HEK293T (cell line): ENCODE data around the gene ATG16L1.

Experiments used
- CTCF ChIA-PET: fragments of 350-600 bp; formaldehyde crosslinking; extraction: SDS; loops from one replicate; lab custom pipeline; 2021; ENCODE audit warnings: antibody characterized with exemption, inconsistent platforms; lab: Yijun Ruan, JAX
- POLR2A ChIA-PET: fragments of 350-600 bp; formaldehyde crosslinking; extraction: SDS; loops from one replicate; lab custom pipeline; 2020; ENCODE audit warnings: antibody characterized with exemption, inconsistent platforms; lab: Yijun Ruan, JAX
- DNase-seq: peaks from one replicate; pipeline ENCODE4 v3.0.0; 2012; ENCODE audit warnings: mixed read lengths; ENCODE audit errors: extremely low spot score
- ARNT ChIP-seq: fragments of 450-650 bp; IDR thresholded peaks from 2 replicates; pipeline ENCODE4 v1.6.1; 2017; ENCODE audit warnings: mild to moderate bottlenecking
- BHLHE40 ChIP-seq: fragments of 450-650 bp; IDR thresholded peaks from 2 replicates; pipeline ENCODE4 v1.6.1; 2016; ENCODE audit warnings: mild to moderate bottlenecking, moderate library complexity, borderline replicate concordance
- CTBP1 ChIP-seq: fragments of 450-650 bp; IDR thresholded peaks from 2 replicates; pipeline ENCODE4 v1.6.1; 2016; ENCODE audit warnings: borderline replicate concordance
- ELF4 ChIP-seq: fragments of 450-650 bp; IDR thresholded peaks from 2 replicates; pipeline ENCODE4 v1.6.1; 2017; ENCODE audit warnings: antibody characterized with exemption
- FOXA1 ChIP-seq: fragments of 450-650 bp; IDR thresholded peaks from 2 replicates; pipeline ENCODE4 v1.6.1; 2016; ENCODE audit warnings: mild to moderate bottlenecking
- FOXK2 ChIP-seq: fragments of 450-650 bp; IDR thresholded peaks from 2 replicates; pipeline ENCODE4 v1.6.1; 2016; ENCODE audit warnings: mild to moderate bottlenecking
- FOXM1 ChIP-seq: fragments of 450-650 bp; IDR thresholded peaks from 2 replicates; pipeline ENCODE4 v1.6.1; 2017; ENCODE audit warnings: mild to moderate bottlenecking, borderline replicate concordance
- HDGF ChIP-seq: fragments of 450-650 bp; IDR thresholded peaks from 2 replicates; pipeline ENCODE4 v1.6.1; 2017; ENCODE audit warnings: antibody characterized with exemption, borderline replicate concordance
- L3MBTL2 ChIP-seq: fragments of 450-650 bp; conservative IDR thresholded peaks from 2 replicates; pipeline ENCODE4 v1.6.1; 2016; ENCODE audit warnings: mild to moderate bottlenecking
- LEF1 ChIP-seq: fragments of 450-650 bp; IDR thresholded peaks from 2 replicates; pipeline ENCODE4 v1.6.1; 2017; ENCODE audit warnings: mild to moderate bottlenecking, borderline replicate concordance
- NFRKB ChIP-seq: fragments of 450-650 bp; IDR thresholded peaks from 2 replicates; pipeline ENCODE4 v1.6.1; 2016; ENCODE audit warnings: mild to moderate bottlenecking, moderate library complexity
- SP1 ChIP-seq: fragments of 450-650 bp; IDR thresholded peaks from 2 replicates; pipeline ENCODE4 v1.6.1; 2017
- SUZ12 ChIP-seq: fragments of 450-650 bp; IDR thresholded peaks from 2 replicates; pipeline ENCODE4 v1.6.1; 2016; ENCODE audit warnings: mild to moderate bottlenecking
- TARDBP ChIP-seq: fragments of 450-650 bp; IDR thresholded peaks from 2 replicates; pipeline ENCODE4 v1.6.1; 2016
- ZNF384 ChIP-seq: fragments of 450-650 bp; IDR thresholded peaks from 2 replicates; pipeline ENCODE4 v1.6.1; 2016
- TF ChIP-seq, protein P1 (sequence below): fragments of 450-650 bp; IDR thresholded peaks from 2 replicates; pipeline ENCODE4 v1.6.1; 2016

The ATG16L1 gene

DNA sequence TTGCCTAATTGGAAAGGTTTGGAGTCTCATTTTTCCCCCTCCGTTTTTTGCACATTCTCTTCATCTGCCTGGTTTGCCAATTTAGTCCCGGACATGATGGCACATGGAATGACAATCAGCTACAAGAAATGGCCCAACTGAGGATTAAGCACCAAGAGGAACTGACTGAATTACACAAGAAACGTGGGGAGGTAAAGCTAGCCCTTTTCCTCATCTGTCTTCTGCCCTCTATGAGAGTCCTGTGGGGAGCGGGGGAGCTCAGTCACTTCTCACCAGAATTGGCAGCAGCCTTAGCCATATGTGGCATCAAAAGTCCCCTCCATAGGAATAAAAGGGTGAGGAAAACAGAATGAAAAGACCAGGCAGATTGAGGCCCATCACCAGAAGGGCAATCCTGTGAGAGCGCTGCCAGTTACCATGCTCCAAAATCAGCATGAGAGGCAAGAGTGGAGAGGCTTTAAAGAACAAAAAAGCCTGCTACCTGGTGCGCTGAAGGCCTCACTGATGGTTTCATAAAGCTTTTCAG, 11.6 kb downstream of the ATG16L1 start:
- ChIA-PET CTCF (interaction anchor here (1.0 kb wide), 1 partner anchor 11 kb away, joined by 4 read pairs; the partner anchor contains the start of gene ATG16L1), POLR2A (no interaction called here)
- TF ChIP-seq, protein P1, sequence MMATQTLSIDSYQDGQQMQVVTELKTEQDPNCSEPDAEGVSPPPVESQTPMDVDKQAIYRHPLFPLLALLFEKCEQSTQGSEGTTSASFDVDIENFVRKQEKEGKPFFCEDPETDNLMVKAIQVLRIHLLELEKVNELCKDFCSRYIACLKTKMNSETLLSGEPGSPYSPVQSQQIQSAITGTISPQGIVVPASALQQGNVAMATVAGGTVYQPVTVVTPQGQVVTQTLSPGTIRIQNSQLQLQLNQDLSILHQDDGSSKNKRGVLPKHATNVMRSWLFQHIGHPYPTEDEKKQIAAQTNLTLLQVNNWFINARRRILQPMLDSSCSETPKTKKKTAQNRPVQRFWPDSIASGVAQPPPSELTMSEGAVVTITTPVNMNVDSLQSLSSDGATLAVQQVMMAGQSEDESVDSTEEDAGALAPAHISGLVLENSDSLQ, result no peak
- TF ChIP-seq ELF4, result no peak
- no peak for TF ChIP-seq TARDBP
- TF ChIP-seq L3MBTL2, result no peak
- no peak for TF ChIP-seq BHLHE40
- no peak for TF ChIP-seq FOXA1
- TF ChIP-seq SUZ12, result no peak
- DNase-seq, result no peak

DNA sequence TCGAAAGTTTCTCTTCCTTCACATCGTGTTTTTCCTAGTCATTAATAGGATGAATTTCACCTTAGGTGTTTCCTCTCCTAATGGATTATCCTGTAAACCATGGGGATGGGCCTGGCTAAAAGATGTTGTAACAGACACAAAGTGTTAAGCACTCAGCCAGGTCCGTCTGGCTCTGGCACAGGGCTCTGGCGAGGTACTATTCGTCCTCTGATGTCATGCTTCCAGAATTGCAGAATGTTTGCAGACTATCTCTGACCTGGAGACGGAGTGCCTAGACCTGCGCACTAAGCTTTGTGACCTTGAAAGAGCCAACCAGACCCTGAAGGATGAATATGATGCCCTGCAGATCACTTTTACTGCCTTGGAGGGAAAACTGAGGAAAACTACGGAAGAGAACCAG, 13.2 kb downstream of the ATG16L1 start:
- ChIA-PET CTCF (no interaction called here), POLR2A (interaction anchor here (0.6 kb wide), 1 partner anchor 92 kb away, joined by 3 read pairs; no protein-coding TSS in a partner anchor)
- no peak for DNase-seq

DNA sequence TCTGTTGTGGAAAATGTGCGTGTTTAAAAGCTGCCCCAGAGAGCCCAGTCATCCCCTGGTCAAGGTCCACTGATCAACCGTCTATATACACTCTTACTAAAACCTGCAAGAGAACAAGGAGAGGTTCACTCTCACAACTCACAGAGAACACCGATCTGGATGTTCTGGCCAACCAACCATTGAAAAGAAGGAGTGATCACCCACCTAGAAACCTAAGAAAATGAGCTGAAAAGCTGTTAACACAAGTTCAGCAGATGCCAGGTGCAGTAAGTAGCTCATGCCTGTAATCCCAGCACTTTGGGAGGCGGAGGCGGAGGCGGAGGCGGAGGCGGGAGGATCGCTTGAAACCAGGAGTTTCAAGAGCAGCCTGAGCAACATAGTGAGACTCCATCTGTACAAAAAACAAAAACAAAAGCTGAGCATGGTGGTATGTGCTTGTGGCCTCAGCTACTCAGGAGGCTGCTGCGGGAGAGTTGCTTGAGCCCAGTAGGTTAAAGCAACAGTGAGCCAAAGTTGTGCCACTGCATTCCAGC, 14.5 kb downstream of the ATG16L1 start:
- ChIA-PET POLR2A (no interaction called here), CTCF (interaction anchor here (1.0 kb wide), 1 partner anchor 15 kb away, joined by 3 read pairs; the partner anchor contains the start of gene ATG16L1)
- TF ChIP-seq SUZ12 (no peak), HDGF (no peak)
- TF ChIP-seq, protein P1, result no peak
- no peak for DNase-seq

More for the DNA sequence above, 13.2 kb downstream of the ATG16L1 start:
- TF ChIP-seq NFRKB, result no peak
- no peak for TF ChIP-seq LEF1
- no peak for TF ChIP-seq FOXK2
- no peak for TF ChIP-seq TARDBP
- TF ChIP-seq BHLHE40, result no peak
- TF ChIP-seq, protein P1, result no peak
- no peak for TF ChIP-seq ZNF384
- no peak for TF ChIP-seq SUZ12
- TF ChIP-seq HDGF, result no peak
- TF ChIP-seq FOXA1, result no peak
- no peak for TF ChIP-seq SP1
- no peak for TF ChIP-seq ARNT
- no peak for TF ChIP-seq FOXM1
- TF ChIP-seq L3MBTL2, result no peak
- no peak for TF ChIP-seq ELF4
- TF ChIP-seq CTBP1, result no peak

DNA sequence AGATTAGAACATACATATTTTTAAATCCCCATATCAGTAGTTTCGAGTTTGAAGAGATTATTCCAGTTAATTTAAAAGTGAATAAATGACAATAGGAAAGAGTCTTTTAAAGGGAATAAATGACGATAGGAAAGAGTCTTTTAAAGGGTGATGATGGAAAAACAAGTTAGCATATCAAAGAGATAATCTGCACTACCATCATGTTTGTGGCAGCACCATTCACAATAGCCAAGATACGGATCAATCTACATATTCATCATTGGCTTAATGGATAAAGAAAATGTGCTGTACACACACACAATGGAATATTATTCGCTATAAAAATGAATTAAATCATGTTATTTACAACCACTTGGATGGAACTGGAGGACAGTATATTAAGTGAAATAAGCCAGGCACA, 15.0 kb downstream of the ATG16L1 start:
- ChIA-PET CTCF (no interaction called here), POLR2A (no interaction called here)
- DNase-seq, result no peak
- TF ChIP-seq ARNT, result no peak
- TF ChIP-seq SP1, result no peak
- TF ChIP-seq FOXA1, result no peak
- TF ChIP-seq CTBP1, result no peak
- TF ChIP-seq L3MBTL2, result no peak
- no peak for TF ChIP-seq NFRKB
- TF ChIP-seq ZNF384, result no peak
- TF ChIP-seq BHLHE40, result no peak
- TF ChIP-seq FOXK2, result no peak
- TF ChIP-seq, protein P1, result no peak
- TF ChIP-seq HDGF, result no peak
- no peak for TF ChIP-seq TARDBP
- no peak for TF ChIP-seq SUZ12
- TF ChIP-seq FOXM1, result no peak
- TF ChIP-seq LEF1, result no peak
- no peak for TF ChIP-seq ELF4

DNA sequence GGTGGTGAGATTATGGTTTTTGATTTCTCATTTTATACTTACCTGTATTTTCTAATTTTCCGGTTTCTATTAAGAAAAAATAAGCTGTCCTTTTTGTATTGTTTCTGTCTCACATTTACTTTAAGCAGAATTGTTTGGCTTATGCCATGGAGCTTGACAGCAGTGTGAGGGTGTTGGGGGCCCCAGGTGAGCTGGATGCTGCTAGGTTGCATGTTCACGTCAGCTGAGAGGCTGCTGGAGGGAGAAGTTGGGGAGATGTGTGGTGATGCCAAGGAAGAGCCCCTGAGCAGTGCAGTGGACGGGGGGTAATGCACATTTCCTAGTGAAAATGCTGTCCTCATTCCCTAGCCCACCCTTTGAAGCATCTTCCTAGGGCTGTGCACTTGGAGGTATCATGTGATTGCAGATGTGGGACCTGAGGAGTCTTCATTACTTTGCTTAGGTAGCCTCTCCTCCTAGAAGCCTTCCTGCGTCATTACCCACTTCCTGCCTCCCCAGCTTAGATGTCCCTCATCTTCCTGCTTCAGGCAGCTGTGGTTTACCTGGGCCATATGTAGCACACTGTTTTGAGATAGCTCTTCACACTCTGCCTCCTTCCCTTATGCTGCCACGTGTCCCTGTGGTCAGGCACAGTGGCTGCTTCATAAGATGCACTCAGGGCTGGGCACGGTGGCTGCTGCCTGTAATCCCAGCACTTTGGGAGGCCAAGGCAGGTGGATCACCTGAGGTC, 16.2 kb downstream of the ATG16L1 start:
- TF ChIP-seq CTBP1 (no peak), ELF4 (no peak), LEF1 (no peak), HDGF (no peak), TARDBP (no peak), NFRKB (no peak), BHLHE40 (no peak), SUZ12 (no peak), ARNT (no peak), FOXA1 (no peak), L3MBTL2 (no peak), SP1 (no peak), FOXM1 (no peak), FOXK2 (no peak), ZNF384 (no peak)
- TF ChIP-seq, protein P1, result no peak
- ChIA-PET CTCF (no interaction called here), POLR2A (no interaction called here)
- DNase-seq, result no peak
